GM18867 (cell line): ENCODE measurements around the gene PDE11A.
A peak's percentile ranks its signal among the peaks of the same experiment; 100 is the strongest.

Experiments
- ATAC-seq: cut with Tn5 transposase; IDR thresholded peaks from one replicate; pipeline ENCODE4 v1.9.1; 2021; ENCODE audit warnings: mild to moderate bottlenecking, moderate library complexity; ENCODE audit not compliant: unreplicated experiment

Gene PDE11A

GRCh38 chr2:177778472-177778871, 294.1 kb downstream of the PDE11A start:
- no peak for ATAC-seq

DNA sequence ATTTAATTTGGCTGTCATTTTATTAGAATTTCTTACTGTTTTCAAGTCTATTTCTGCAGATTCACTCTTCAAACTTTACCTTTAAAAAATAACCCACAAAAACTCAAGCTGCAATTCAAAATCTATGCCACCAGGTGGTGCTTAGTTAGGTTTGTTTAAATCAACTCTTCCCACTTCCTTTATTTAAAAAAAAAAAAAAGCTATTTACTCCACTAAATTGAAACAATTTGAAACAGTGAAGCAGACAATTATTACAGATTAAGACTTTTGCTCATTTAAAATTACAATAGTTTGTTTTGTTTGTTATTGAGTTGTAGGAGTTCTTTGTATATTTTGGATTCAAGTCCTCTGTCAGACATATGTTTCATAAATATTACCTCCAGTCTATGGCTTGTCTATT, 300.0 kb downstream of the PDE11A start:
- ATAC-seq = peak; percentile 46

- no peak for ATAC-seq
Measured at GRCh38 chr2:177771191-177771590, 301.4 kb downstream of the PDE11A start.

DNA sequence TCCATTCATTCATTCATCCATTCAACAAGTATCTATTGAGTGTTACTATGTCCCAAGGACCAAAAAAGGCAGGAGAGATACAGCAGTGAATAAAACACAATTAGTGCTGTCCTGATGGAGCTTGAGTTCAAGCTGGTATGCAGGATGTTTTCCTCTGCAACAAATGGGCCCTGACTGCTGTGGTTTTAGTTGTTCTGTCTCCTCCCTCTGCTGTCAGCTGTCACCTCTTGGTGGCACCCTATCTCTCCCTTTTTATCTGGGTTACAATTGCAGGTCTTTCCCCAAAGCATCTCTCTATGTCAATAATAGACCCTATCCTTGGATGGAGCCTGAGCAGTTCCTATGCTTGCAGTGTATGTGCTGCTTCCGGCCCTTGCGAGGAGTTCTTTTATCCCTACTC, 304.8 kb downstream of the PDE11A start:
- ATAC-seq = no peak

- no peak for ATAC-seq
Measured at GRCh38 chr2:177765698-177766097, 306.9 kb downstream of the PDE11A start.

- ATAC-seq = peak; percentile 99
Measured at GRCh38 chr2:177763531-177764265, 308.9 kb downstream of the PDE11A start.

DNA sequence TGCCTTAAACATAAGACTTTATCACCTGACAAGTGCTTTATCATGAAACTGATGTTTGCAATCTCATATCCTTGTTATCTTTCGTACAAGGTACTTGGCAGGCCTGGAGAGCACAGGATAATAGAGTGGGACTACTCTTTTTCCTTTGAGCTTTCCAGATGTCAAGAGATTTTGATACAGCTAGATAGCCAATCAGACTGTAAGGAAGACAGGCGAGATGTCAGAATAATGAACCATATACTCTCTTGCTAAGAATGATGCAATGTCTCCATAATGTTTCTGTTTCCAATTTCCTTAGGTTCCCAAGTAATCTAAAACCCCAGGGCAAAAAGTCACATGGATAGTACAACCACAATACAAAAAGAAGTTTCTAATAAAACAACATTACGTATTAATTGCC, 313.1 kb downstream of the PDE11A start:
- ATAC-seq = no peak

- no peak for ATAC-seq
Measured at GRCh38 chr2:177758591-177759371, 313.8 kb downstream of the PDE11A start.

- ATAC-seq = no peak
Measured at GRCh38 chr2:177756336-177756735, 316.2 kb downstream of the PDE11A start.

DNA sequence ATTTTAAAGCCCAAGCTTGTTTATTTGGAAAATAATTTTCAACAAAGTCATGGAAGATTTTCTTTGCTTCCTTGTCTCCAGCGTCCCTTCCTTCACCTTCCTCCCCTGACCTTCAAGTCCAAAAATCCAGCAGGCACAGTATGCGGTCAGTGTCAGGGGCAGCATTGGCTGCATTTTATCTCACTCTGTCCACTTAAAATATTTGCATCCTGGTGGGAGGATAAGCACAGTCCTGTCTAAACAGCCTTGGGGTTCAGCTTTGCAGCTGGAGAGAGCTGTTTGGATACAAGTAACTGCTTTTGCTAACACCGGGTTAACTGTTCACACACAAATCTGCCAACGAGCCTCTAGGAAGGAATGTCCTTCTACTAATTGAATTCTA, 318.1 kb downstream of the PDE11A start:
- ATAC-seq = no peak

DNA sequence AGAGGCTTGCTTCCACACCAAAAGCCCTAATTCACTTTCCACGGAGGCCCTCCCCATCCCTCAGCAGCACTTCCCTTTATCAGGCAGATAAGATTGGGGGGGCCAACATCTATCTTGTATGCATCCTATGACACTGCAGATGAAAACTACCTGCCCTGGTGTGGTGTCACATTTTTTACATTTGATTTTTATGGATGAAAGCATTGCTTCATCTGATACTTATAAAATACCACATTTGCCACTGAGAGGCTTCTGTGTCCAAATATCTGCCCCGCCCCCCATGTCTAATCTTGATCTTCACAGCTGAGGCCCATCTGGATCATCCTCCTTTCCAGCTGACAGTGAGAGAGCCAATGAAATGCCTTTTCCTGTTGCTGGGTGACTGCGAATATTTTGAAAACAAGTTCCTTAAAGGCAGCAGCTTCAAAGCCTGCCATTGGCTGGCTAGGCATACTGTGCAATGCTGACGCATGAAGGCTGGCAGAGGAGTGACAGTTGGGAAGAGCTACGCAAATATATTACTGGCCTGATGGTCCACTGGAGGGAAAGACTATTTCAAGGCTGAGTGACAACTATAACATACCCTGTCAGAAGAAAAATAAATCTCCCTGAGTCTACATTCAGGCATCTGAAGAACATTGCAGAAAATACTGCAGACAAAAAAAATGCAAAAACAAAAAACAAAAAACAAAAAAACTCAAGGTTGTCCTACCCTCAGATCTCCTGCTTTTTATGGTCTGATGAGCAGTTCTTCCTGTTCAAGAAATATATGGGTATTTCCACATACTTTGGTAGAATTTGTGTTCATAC, 318.7 kb downstream of the PDE11A start:
- ATAC-seq = peak; percentile 48

DNA sequence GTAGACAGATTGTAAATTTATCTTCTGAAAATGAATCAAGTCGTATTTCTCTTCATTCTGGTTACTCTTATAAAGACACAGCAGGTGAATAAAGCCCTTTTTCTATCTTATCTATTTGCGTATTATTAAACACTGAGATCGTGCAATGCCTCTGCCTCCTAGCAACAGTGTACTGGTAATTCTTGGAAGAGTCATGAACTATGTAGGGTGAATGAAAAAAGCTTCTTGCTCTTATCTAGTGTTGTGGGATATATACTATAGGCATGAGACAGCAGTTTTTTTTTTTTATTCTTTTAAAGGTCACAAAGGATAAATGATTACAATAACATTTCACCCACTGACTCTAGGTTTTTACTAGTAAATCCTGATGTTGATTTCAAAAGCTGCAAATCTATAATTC, 324.2 kb downstream of the PDE11A start:
- no peak for ATAC-seq

GRCh38 chr2:177747384-177747783, 325.2 kb downstream of the PDE11A start:
- ATAC-seq = no peak

GRCh38 chr2:177746358-177746757, 326.2 kb downstream of the PDE11A start:
- ATAC-seq = no peak

DNA sequence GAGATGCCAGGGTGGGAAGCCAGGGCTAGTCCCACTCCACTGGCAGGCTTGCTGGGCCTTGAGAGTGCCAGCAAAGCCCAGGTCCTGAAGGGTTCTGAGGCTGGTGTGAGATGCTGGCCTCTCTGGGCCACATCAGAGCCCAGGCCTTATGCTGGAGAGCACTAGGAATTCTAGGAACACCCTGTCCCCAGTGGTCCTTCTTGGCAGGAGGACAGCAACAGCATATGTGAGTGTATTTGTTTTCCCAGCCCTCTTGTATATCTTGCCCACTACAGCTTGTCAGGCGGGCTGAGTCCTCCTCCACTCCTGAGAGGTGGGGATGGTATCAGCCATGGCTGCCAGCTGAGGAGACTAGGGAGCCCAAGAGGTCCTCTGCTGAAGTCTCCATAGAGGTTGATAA, 327.0 kb downstream of the PDE11A start:
- no peak for ATAC-seq

DNA sequence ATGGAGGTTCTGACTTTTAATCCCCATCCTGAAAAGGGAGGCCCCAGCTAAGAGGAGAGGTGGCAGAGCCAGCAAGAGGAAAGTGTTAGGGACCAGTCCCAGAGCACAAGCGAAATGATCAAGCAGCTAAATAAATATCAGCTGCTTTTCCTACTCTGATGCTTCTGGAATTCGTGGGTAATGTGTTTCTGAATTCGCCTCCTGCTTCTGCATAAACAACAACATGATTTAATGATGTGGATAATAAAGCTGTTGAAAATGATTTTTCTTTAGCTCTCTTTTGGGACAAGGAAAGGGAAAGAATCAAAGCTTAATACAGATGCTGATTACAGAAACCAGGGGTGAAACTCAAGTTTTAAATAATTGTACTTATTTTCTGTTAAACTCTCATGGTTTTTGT, 329.7 kb downstream of the PDE11A start:
- no peak for ATAC-seq

- ATAC-seq = no peak
Measured at GRCh38 chr2:177741866-177742265, 330.7 kb downstream of the PDE11A start.

GRCh38 chr2:177740700-177741099, 331.9 kb downstream of the PDE11A start:
- no peak for ATAC-seq

DNA sequence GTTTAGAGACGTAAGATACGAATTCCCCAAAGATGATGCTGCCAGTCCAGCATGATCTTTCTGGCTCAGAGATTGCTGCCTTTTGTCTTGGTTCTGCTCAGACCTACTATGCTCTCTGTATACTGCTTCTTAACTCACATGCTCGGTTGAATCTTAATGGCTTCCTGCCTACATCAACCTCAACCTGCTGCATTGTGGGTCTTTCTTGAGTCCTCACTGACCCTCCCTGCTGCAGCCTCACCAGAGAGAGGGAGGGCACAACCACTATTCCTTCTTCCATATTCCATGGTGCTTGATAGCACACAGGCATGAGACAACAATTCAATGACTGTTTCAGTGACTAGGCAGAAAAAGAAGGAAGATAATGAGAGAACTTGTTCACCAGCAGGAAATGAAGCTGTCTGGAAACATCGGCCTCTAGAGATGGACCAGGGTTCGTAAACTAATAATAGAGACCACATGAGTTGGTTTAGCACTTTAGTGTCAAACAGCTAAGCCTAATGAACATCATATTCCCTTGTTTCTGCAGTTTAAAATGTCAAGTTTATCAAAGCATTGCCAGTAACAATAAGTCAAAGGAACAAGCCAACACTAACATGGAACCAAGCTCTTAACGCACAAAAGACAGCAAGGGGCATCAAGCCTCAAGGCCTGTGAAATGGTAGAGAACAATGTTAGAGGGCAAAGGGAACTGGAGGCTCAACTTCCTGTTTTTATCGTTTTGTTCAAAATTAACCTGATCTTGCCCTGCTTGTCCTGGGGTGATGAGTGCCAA, 333.9 kb downstream of the PDE11A start:
- ATAC-seq = no peak

- ATAC-seq = no peak
Measured at GRCh38 chr2:177735318-177735803, 337.2 kb downstream of the PDE11A start.
